Measurements from ENCODE around the gene HLA-A. TPM values are rescaled to one million over a fixed set of nuclear protein-coding genes. Genes with fewer than 3 reads are reported as not detected.
A peak's percentile ranks its signal among the peaks of the same experiment; 100 is the strongest.

The HLA-A gene
- total and polyA plus RNA-seq, 2 of the 13 experiments (the other 11 are each of a cell fraction or from before 2014, with no cell fraction given): 345 to 527 TPM

DNA sequence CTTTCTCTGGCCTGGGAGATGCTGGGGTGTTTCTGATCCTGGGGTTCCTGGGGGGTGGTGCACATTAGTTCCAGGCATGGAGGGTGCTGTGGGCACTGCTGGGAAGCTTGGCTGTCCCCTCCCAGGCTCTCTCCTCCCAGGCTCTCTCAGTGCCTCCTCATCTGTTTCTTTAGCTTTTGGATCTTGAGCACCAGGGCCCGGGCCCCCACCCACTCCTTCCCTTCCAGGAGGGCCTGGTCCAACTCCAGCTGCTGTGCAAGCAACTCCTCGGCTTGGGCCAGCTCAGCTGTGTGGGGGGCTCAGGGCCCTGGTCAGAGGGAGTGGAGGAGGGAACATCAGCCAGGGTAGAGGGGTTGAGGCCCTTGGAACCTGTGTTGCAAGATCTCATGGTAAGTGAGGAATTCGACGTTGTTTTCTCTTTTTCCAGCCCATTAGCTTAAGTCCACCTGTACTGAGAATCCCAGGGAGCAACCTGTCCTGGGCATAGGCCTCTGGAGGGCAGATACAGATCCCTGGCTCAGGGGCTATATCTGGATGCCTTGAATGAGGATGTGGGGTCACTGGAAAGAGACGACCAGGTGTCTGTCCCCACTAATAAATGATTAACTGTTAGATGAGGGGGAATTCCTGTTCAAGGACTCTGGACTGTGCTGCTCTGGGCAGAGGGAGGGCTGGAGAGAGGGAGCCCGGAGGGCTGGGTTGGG lies 34.5 kb upstream of the HLA-A start (continued):
- TF ChIP-seq, protein P1, sequence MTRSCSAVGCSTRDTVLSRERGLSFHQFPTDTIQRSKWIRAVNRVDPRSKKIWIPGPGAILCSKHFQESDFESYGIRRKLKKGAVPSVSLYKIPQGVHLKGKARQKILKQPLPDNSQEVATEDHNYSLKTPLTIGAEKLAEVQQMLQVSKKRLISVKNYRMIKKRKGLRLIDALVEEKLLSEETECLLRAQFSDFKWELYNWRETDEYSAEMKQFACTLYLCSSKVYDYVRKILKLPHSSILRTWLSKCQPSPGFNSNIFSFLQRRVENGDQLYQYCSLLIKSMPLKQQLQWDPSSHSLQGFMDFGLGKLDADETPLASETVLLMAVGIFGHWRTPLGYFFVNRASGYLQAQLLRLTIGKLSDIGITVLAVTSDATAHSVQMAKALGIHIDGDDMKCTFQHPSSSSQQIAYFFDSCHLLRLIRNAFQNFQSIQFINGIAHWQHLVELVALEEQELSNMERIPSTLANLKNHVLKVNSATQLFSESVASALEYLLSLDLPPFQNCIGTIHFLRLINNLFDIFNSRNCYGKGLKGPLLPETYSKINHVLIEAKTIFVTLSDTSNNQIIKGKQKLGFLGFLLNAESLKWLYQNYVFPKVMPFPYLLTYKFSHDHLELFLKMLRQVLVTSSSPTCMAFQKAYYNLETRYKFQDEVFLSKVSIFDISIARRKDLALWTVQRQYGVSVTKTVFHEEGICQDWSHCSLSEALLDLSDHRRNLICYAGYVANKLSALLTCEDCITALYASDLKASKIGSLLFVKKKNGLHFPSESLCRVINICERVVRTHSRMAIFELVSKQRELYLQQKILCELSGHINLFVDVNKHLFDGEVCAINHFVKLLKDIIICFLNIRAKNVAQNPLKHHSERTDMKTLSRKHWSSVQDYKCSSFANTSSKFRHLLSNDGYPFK (CRISPR knock-in tag; IDR thresholded peaks at IDR 0.05; ENCODE audit: borderline replicate concordance): no peak
- TF ChIP-seq E2F5 (CRISPR knock-in tag; conservative IDR thresholded peaks at IDR 0.05) (no peak), SALL1 (CRISPR knock-in tag; IDR thresholded peaks at IDR 0.05) (peak; percentile 22; the same call in 1 of the 2 replicates), AHDC1 (CRISPR knock-in tag; IDR thresholded peaks at IDR 0.05; ENCODE audit: borderline replicate concordance) (peak; percentile 40; the same call in 1 of the 2 replicates), HIVEP1 (CRISPR knock-in tag; IDR thresholded peaks at IDR 0.05) (peak; percentile 85), PAXIP1 (CRISPR knock-in tag; conservative IDR thresholded peaks at IDR 0.05) (peak; percentile 92), TRIM24 (CRISPR knock-in tag; IDR thresholded peaks at IDR 0.05) (no peak), MXD1 (CRISPR knock-in tag; IDR thresholded peaks at IDR 0.05) (no peak), SAP130 (CRISPR knock-in tag; IDR thresholded peaks at IDR 0.05; ENCODE audit: low read depth) (0 out of 2 replicates have a peak, but pooled peaks have one; percentile 28), ZBTB42 (CRISPR knock-in tag; IDR thresholded peaks at IDR 0.05) (no peak), NONO (IDR thresholded peaks at IDR 0.05) (no peak), NONO (CRISPR knock-in tag; conservative IDR thresholded peaks at IDR 0.05) (peak; percentile 71; the same call in 1 of the 2 replicates), HNF4A (CRISPR knock-in tag; IDR thresholded peaks at IDR 0.05) (peak; percentile 70)
- TF ChIP-seq, protein P2, sequence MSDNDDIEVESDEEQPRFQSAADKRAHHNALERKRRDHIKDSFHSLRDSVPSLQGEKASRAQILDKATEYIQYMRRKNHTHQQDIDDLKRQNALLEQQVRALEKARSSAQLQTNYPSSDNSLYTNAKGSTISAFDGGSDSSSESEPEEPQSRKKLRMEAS (IDR thresholded peaks at IDR 0.05): 0 out of 2 replicates have a peak, but pooled peaks have one; percentile 16

Measured in HepG2 (cell line).